SK-N-SH (cell line): Measurements from ENCODE around the gene CFAP100. TPM values are rescaled to one million over a fixed set of nuclear protein-coding genes. Genes with fewer than 3 reads are reported as not detected.

Experiments used
- CTCF ChIA-PET: fragments of 300-600, 350-600 bp; formaldehyde crosslinking; extraction: SDS; loops from one replicate; lab custom pipeline; 2021; lab: Yijun Ruan, JAX
- POLR2A ChIA-PET: fragments of 350-600 bp; sonication (Branson Sonifier 250); formaldehyde crosslinking; extraction: SDS; loops from one replicate; lab custom pipeline; 2020; ENCODE audit warnings: antibody characterized with exemption, inconsistent platforms; lab: Yijun Ruan, JAX
- DNase-seq: peaks from one replicate; pipeline ENCODE4 v3.0.0; 2012
- H2AFZ ChIP-seq: fragments of 200-600 bp; sonication (generic); 2 replicates; pipeline ENCODE4 v1.8.1; 2016; ENCODE audit warnings: antibody characterized with exemption, mild to moderate bottlenecking, low read depth
- H3F3A ChIP-seq: fragments of 200-600 bp; sonication (generic); replicated peaks from 2 replicates; pipeline ENCODE3; 2016; ENCODE audit warnings: antibody characterized with exemption, mild to moderate bottlenecking; ENCODE audit not compliant: insufficient read depth
- H3K27ac ChIP-seq, 2 experiments: fragments of 200-500 bp in 1 of 2; fragments of 200-600 bp in 1 of 2; sonication (Bioruptor generic) in 1 of 2; sonication (generic), shearing (Covaris generic) in 1 of 2; 2 replicates each; pipeline versions ENCODE4 v1.5.1 to v1.6.1; 2014 to 2016; ENCODE audit warnings: low read depth in 2 of 2, inconsistent platforms in 1 of 2, low read length in 1 of 2, mild to moderate bottlenecking in 1 of 2, mixed read lengths in 1 of 2
- H3K27me3 ChIP-seq: fragments of 200-600 bp; sonication (generic), shearing (Covaris generic); 2 replicates; pipeline ENCODE4 v1.6.1; 2016; ENCODE audit warnings: mixed run types; ENCODE audit not compliant: insufficient read depth
- H3K36me3 ChIP-seq, 2 experiments: fragments of 200-500 bp in 1 of 2; fragments of 200-600 bp in 1 of 2; sonication (Bioruptor generic) in 1 of 2; sonication (generic) in 1 of 2; replicated peaks in 1 of 2; 2 replicates each; pipeline versions ENCODE3 to v1.5.1; 2014 to 2016; ENCODE audit warnings: low read length in 1 of 2, mild to moderate bottlenecking in 1 of 2; ENCODE audit not compliant: insufficient read depth in 2 of 2, control insufficient read depth in 1 of 2
- H3K4me1 ChIP-seq, 2 experiments: fragments of 200-500 bp in 1 of 2; fragments of 200-600 bp in 1 of 2; sonication (Bioruptor generic) in 1 of 2; sonication (generic), shearing (Covaris generic) in 1 of 2; 2 replicates each; pipeline versions ENCODE4 v1.5.1 to v1.6.1; 2014 to 2016; ENCODE audit warnings: low read depth in 1 of 2, low read length in 1 of 2, mixed run types in 1 of 2; ENCODE audit not compliant: insufficient read depth in 2 of 2, control insufficient read depth in 1 of 2
- H3K4me2 ChIP-seq: fragments of 200-600 bp; sonication (generic), shearing (Covaris generic); 2 replicates; pipeline ENCODE4 v1.6.1; 2017; ENCODE audit warnings: mixed run types
- H3K4me3 ChIP-seq, 2 experiments: fragments of 200-500 bp in 1 of 2; fragments of 200-600 bp in 1 of 2; sonication (Bioruptor generic) in 1 of 2; sonication (generic), shearing (Covaris generic) in 1 of 2; 2 replicates each; pipeline versions ENCODE4 v1.5.1 to v1.8.1; 2014 to 2016; ENCODE audit warnings: low read depth in 2 of 2, inconsistent platforms in 1 of 2, low read length in 1 of 2, mild to moderate bottlenecking in 1 of 2, mixed read lengths in 1 of 2, moderate library complexity in 1 of 2
- H3K79me2 ChIP-seq: fragments of 200-600 bp; sonication (generic); 2 replicates; pipeline ENCODE4 v1.8.1; 2017; ENCODE audit warnings: mild to moderate bottlenecking; ENCODE audit not compliant: insufficient read depth
- H3K9ac ChIP-seq: fragments of 200-600 bp; sonication (generic); 2 replicates; pipeline ENCODE4 v1.6.1; 2017; ENCODE audit warnings: mixed run types
- H3K9me2 ChIP-seq: fragments of 200-600 bp; sonication (generic); 2 replicates; pipeline ENCODE4 v1.6.1; 2017; ENCODE audit warnings: mixed run types
- H3K9me3 ChIP-seq: fragments of 200-600 bp; sonication (generic); 2 replicates; pipeline ENCODE4 v1.6.1; 2017; ENCODE audit warnings: mixed run types, mild to moderate bottlenecking, moderate library complexity
- H4K20me1 ChIP-seq: fragments of 200-600 bp; sonication (generic); 2 replicates; pipeline ENCODE4 v1.6.1; 2017; ENCODE audit warnings: mild to moderate bottlenecking, mixed run types; ENCODE audit not compliant: insufficient read depth
- CHD2 ChIP-seq: fragments of 150-350 bp; IDR thresholded peaks from 2 replicates; pipeline ENCODE4 v1.6.1; 2018; ENCODE audit warnings: low read length; ENCODE audit not compliant: partially characterized antibody
- CTCF ChIP-seq: fragments of 200-600 bp; sonication (generic); IDR thresholded peaks from 2 replicates; pipeline ENCODE4 v1.6.1; 2017; ENCODE audit warnings: antibody characterized with exemption, mild to moderate bottlenecking, moderate library complexity
- ELF1 ChIP-seq: IDR thresholded peaks from 2 replicates; pipeline ENCODE4 v1.4.0; 2012
- FOSL2 ChIP-seq: IDR thresholded peaks from 2 replicates; pipeline ENCODE4 v1.4.0; 2012; ENCODE audit warnings: low read depth, mild to moderate bottlenecking, moderate library complexity, borderline replicate concordance
- FOXJ3 ChIP-seq: sonication (generic); formaldehyde crosslinking; IDR thresholded peaks from 2 replicates; pipeline ENCODE4 v1.5.1; 2020; ENCODE audit warnings: mild to moderate bottlenecking, missing genetic modification reagents
- FOXM1 ChIP-seq: IDR thresholded peaks from 2 replicates; pipeline ENCODE4 v1.4.0; 2012; ENCODE audit warnings: low read depth, mild to moderate bottlenecking
- GATA2 ChIP-seq: sonication (generic); formaldehyde crosslinking; IDR thresholded peaks from 2 replicates; pipeline ENCODE4 v1.5.0; 2020; ENCODE audit warnings: mild to moderate bottlenecking, missing genetic modification reagents
- JUND ChIP-seq: IDR thresholded peaks from 2 replicates; pipeline ENCODE4 v1.4.0; 2012
- MAX ChIP-seq: IDR thresholded peaks from 2 replicates; pipeline ENCODE4 v1.4.0; 2012; ENCODE audit warnings: low read depth
- NFIC ChIP-seq: IDR thresholded peaks from 2 replicates; pipeline ENCODE4 v1.4.0; 2012; ENCODE audit warnings: borderline replicate concordance
- PBX3 ChIP-seq: IDR thresholded peaks from 2 replicates; pipeline ENCODE4; 2012
- RCOR1 ChIP-seq: fragments of 150-350 bp; IDR thresholded peaks from 2 replicates; pipeline ENCODE4 v1.6.1; 2017; ENCODE audit warnings: antibody characterized with exemption, low read length
- RXRA ChIP-seq: IDR thresholded peaks from 2 replicates; pipeline ENCODE4 v1.4.0; 2012; ENCODE audit warnings: low read depth, mild to moderate bottlenecking, borderline replicate concordance
- SMC3 ChIP-seq: IDR thresholded peaks from 2 replicates; pipeline ENCODE4 v1.6.1; 2012; ENCODE audit warnings: low read depth, low read length, improper control_type of control experiment
- TEAD4 ChIP-seq: IDR thresholded peaks from 2 replicates; pipeline ENCODE4 v1.4.0; 2012; ENCODE audit warnings: mild to moderate bottlenecking, borderline replicate concordance; ENCODE audit not compliant: insufficient read depth
- USF2 ChIP-seq: fragments of 150-350 bp; IDR thresholded peaks from 2 replicates; pipeline ENCODE4 v1.6.1; 2017; ENCODE audit warnings: antibody characterized with exemption, low read length, low read depth, borderline replicate concordance
- YY1 ChIP-seq: IDR thresholded peaks from 2 replicates; pipeline ENCODE4 v1.4.0; 2012; ENCODE audit warnings: low read depth, mild to moderate bottlenecking
- WGBS: methylation state at CpG from one replicate; pipeline ENCODE4 v1.1.6; 2017; ENCODE audit warnings: low lambda C conversion rate; 5-methylcytosine and 5-hydroxymethylcytosine counted together
- polyA plus RNA-seq, 3 experiments: library from polyadenylated mRNA; depleted of rRNA; stranded (reverse); fragments of >200 nt; gene quantifications; 2 replicates each; pipeline ENCODE4 v1.2.3, GENCODE V29; 2012

Gene CFAP100
- polyA plus RNA-seq, 1 of the 3 experiments (the other 2 are of a cell fraction) = not detected

- TF ChIP-seq CHD2 (no peak), ELF1 (no peak)
These were observed 7.5 kb downstream of the CFAP100 start (continued) for GRCh38 chr3:126402178-126402577.

- H3K36me3 ChIP-seq = no peaks in the 10 kb centered on the region
- no peak for TF ChIP-seq FOSL2
- TF ChIP-seq FOXM1 = no peak
- TF ChIP-seq RXRA = no peak
- TF ChIP-seq RCOR1 = no peak
- TF ChIP-seq JUND = no peak
- no peak for TF ChIP-seq ELF1
- no peak for TF ChIP-seq FOXJ3 (CRISPR knock-in tag)
- no peak for TF ChIP-seq TEAD4
- TF ChIP-seq NFIC = no peak
- no peak for TF ChIP-seq PBX3
- TF ChIP-seq MAX = no peak
- no peak for TF ChIP-seq CTCF
- no peak for TF ChIP-seq SMC3
- TF ChIP-seq YY1 = no peak
- TF ChIP-seq USF2 = no peak
- no peak for TF ChIP-seq GATA2 (CRISPR knock-in tag)
- TF ChIP-seq CHD2 = no peak
- no peak overlapping the region for H3K27ac ChIP-seq
- H3K27me3 ChIP-seq = peaks cover 15% of the 10 kb centered on the region
- no peaks in the 10 kb centered on the region for H3K9me3 ChIP-seq
- DNase-seq = no peak
- no peaks in the 10 kb centered on the region for H4K20me1 ChIP-seq
- no peaks in the 10 kb centered on the region for H3K79me2 ChIP-seq
- CTCF ChIA-PET = interaction anchor here (1.1 kb wide), 1 partner anchor 13 kb away, joined by 3 read pairs; no protein-coding TSS in a partner anchor
- peaks cover 0 to 4% of the 10 kb centered on the region in 2 experiments; a peak in 1 of 4 replicates for H3K4me1 ChIP-seq
- 64% methylated on average over 12 of the region's 12 CpGs for WGBS
- no peak overlapping the region for H3K4me3 ChIP-seq
- no peaks in the 10 kb centered on the region for H3F3A ChIP-seq
- H2AFZ ChIP-seq = no peak overlapping the region
- POLR2A ChIA-PET = no interaction called here
- no peak overlapping the region for H3K9ac ChIP-seq
- H3K4me2 ChIP-seq = no peak overlapping the region
- H3K9me2 ChIP-seq = no peaks in the 10 kb centered on the region
These were observed 8.1 kb downstream of the CFAP100 start for GRCh38 chr3:126402666-126403302.
